SU-DHL-6 (cell line): ENCODE measurements around the gene MTARC1.

Experiments
- H2AFZ ChIP-seq: fragments of 200-600 bp; sonication (generic); 2 replicates; pipeline ENCODE4 v1.6.1; 2014; ENCODE audit warnings: low read depth, mild to moderate bottlenecking, moderate library complexity, mixed read lengths, antibody characterized with exemption, low read length; ENCODE audit not compliant: severe bottlenecking
- H3F3A ChIP-seq: fragments of 200-600 bp; shearing (Covaris generic); 2 replicates; pipeline ENCODE4 v1.6.0; 2016; ENCODE audit warnings: antibody characterized with exemption, mild to moderate bottlenecking; ENCODE audit not compliant: insufficient read depth
- H3K27ac ChIP-seq: fragments of 200-600 bp; sonication (generic); 2 replicates; pipeline ENCODE4 v1.5.1; 2016; ENCODE audit warnings: low read depth, mild to moderate bottlenecking, low read length, moderate library complexity, mixed read lengths
- H3K27me3 ChIP-seq: fragments of 200-600 bp; sonication (generic), shearing (Covaris generic); 2 replicates; pipeline ENCODE4 v1.6.0; 2014; ENCODE audit warnings: mild to moderate bottlenecking, low read length
- H3K36me3 ChIP-seq: fragments of 200-600 bp; sonication (generic); 2 replicates; pipeline ENCODE4 v1.6.1; 2014; ENCODE audit warnings: mild to moderate bottlenecking, low read length, mixed read lengths
- H3K4me2 ChIP-seq: fragments of 300-600, 200-600 bp; shearing (Covaris generic), sonication (generic); 2 replicates; pipeline ENCODE4 v1.6.0; 2014; ENCODE audit warnings: low read length, low read depth, mild to moderate bottlenecking; ENCODE audit not compliant: poor library complexity, severe bottlenecking
- H3K4me3 ChIP-seq: fragments of 200-600 bp; sonication (generic); 2 replicates; pipeline ENCODE4 v1.5.1; 2014; ENCODE audit warnings: antibody characterized with exemption, low read length, mild to moderate bottlenecking, mixed read lengths; ENCODE audit not compliant: insufficient read depth, poor library complexity, severe bottlenecking
- H3K79me2 ChIP-seq: fragments of 200-600 bp; sonication (generic); 2 replicates; pipeline ENCODE4 v1.6.1; 2014; ENCODE audit warnings: mild to moderate bottlenecking, low read length, moderate library complexity; ENCODE audit not compliant: insufficient read depth
- H3K9ac ChIP-seq: fragments of 200-600 bp; sonication (generic); 2 replicates; pipeline ENCODE4 v1.7.0; 2014; ENCODE audit warnings: mild to moderate bottlenecking, low read length
- H3K9me2 ChIP-seq: fragments of 200-600 bp; sonication (generic); replicated peaks from 2 replicates; pipeline ENCODE4 v1.6.1; 2014; ENCODE audit warnings: low read length; ENCODE audit not compliant: insufficient read depth
- H3K9me3 ChIP-seq: fragments of 200-600 bp; sonication (generic); 2 replicates; pipeline ENCODE4 v1.6.1; 2014; ENCODE audit warnings: low read length, mixed read lengths; ENCODE audit not compliant: insufficient read depth
- H4K20me1 ChIP-seq: fragments of 200-600 bp; sonication (generic); 2 replicates; pipeline ENCODE4 v1.6.1; 2014; ENCODE audit warnings: low read depth, mild to moderate bottlenecking, antibody characterized with exemption, low read length, moderate library complexity, mixed read lengths
- EZH2phosphoT487 ChIP-seq: fragments of 200-600 bp; sonication (generic), shearing (Covaris generic); conservative IDR thresholded peaks from 2 replicates; pipeline ENCODE4 v1.6.1; 2018; ENCODE audit warnings: mild to moderate bottlenecking, antibody characterized with exemption, low read length, moderate library complexity, mixed read lengths
- TF ChIP-seq, protein P1 (sequence below): fragments of 200-600 bp; sonication (generic); IDR thresholded peaks from one replicate; pipeline ENCODE4 v1.5.1; 2017; ENCODE audit warnings: antibody characterized with exemption, mild to moderate bottlenecking, low read length, moderate library complexity; ENCODE audit not compliant: insufficient read depth, poor library complexity, severe bottlenecking

Gene MTARC1

DNA sequence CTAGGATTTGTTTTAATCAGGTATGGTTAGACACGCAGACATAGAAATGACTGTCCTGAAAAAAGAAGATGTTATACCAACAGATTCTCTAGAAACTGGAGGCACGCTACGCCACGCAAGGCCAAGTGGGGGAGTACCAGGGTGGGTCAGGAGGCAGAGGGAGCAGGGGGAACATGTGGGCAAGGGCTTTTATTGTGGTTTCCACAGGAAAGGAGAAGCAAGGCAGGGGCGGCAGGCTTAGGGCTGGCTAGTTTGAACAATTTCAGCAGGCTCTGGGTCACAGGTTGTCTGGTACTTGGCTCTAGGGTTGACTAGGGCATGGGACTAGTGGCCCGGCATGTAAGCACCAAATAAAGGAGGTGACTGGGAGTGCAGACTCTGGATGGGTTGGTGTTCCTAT is 31.4 kb upstream of the MTARC1 start:
- Histone ChIP-seq H4K20me1 (no peaks in the 10 kb centered on the region), H3K4me2 (no peak overlapping the region)
- TF ChIP-seq, protein P1, sequence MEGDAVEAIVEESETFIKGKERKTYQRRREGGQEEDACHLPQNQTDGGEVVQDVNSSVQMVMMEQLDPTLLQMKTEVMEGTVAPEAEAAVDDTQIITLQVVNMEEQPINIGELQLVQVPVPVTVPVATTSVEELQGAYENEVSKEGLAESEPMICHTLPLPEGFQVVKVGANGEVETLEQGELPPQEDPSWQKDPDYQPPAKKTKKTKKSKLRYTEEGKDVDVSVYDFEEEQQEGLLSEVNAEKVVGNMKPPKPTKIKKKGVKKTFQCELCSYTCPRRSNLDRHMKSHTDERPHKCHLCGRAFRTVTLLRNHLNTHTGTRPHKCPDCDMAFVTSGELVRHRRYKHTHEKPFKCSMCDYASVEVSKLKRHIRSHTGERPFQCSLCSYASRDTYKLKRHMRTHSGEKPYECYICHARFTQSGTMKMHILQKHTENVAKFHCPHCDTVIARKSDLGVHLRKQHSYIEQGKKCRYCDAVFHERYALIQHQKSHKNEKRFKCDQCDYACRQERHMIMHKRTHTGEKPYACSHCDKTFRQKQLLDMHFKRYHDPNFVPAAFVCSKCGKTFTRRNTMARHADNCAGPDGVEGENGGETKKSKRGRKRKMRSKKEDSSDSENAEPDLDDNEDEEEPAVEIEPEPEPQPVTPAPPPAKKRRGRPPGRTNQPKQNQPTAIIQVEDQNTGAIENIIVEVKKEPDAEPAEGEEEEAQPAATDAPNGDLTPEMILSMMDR: no peak
- no peak for TF ChIP-seq EZH2phosphoT487

DNA sequence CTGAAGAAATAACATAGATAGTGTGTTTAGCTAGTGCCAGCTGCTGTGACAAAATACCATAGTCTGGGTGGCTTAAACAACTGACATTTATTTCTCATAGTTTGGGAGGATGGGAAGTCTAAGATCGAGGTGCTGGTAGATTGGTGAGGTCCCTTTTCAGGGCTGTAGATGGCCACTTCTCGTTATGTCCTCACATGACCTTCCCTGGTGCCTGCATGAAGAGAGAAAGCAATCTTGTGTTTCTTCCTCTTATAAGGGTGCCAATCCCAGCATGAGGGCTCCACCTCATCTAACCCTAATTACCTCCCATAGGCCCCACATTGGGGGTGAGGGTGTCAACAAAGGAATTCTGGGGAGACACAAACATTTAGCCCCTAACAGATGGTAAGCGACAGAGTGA is 29.3 kb upstream of the MTARC1 start:
- TF ChIP-seq, protein P1: no peak
- no peak for TF ChIP-seq EZH2phosphoT487
- H3K27ac ChIP-seq: no peak overlapping the region

More for the DNA sequence above, 31.4 kb upstream of the MTARC1 start:
- Histone ChIP-seq H3K36me3 (no peaks in the 10 kb centered on the region), H2AFZ (no peak overlapping the region), H3F3A (no peaks in the 10 kb centered on the region), H3K79me2 (no peaks in the 10 kb centered on the region), H3K27ac (no peak overlapping the region), H3K4me3 (no peak overlapping the region), H3K9ac (no peak overlapping the region), H3K9me3 (no peaks in the 10 kb centered on the region), H3K9me2 (no peaks in the 10 kb centered on the region), H3K27me3 (no peaks in the 10 kb centered on the region)

GRCh38 chr1:220759147-220759546 is 27.6 kb upstream of the MTARC1 start:
- Histone ChIP-seq H3K4me2 (no peak overlapping the region), H3K27ac (no peak overlapping the region), H3K36me3 (no peaks in the 10 kb centered on the region), H2AFZ (no peak overlapping the region), H4K20me1 (no peaks in the 10 kb centered on the region), H3K79me2 (no peaks in the 10 kb centered on the region), H3K27me3 (no peaks in the 10 kb centered on the region), H3K9ac (no peak overlapping the region), H3K4me3 (no peak overlapping the region), H3F3A (no peaks in the 10 kb centered on the region), H3K9me3 (no peaks in the 10 kb centered on the region), H3K9me2 (no peaks in the 10 kb centered on the region)
- TF ChIP-seq EZH2phosphoT487: no peak
- TF ChIP-seq, protein P1: no peak

More for the DNA sequence above, 29.3 kb upstream of the MTARC1 start:
- Histone ChIP-seq H4K20me1 (no peaks in the 10 kb centered on the region), H3K27me3 (no peaks in the 10 kb centered on the region), H3K79me2 (no peaks in the 10 kb centered on the region), H3K4me3 (no peak overlapping the region), H3K36me3 (no peaks in the 10 kb centered on the region), H3K4me2 (no peak overlapping the region), H2AFZ (no peak overlapping the region), H3K9ac (no peak overlapping the region), H3K9me2 (no peaks in the 10 kb centered on the region), H3K9me3 (no peaks in the 10 kb centered on the region), H3F3A (no peaks in the 10 kb centered on the region)
